Stimulated activated CD8-positive, alpha-beta memory T cell treated with anti-CD3 and anti-CD28 coated beads, Interleukin-2, amount 100 ng/mL, for 48 hours (primary cell): ENCODE results near the gene TM4SF4.

ENCODE experiments used
- DNase-seq, 2 donors: peaks; one replicate each; pipeline ENCODE4 v3.0.0-alpha.2; 2020; ENCODE audit warnings: low read depth in 2 of 2

The TM4SF4 gene

DNA sequence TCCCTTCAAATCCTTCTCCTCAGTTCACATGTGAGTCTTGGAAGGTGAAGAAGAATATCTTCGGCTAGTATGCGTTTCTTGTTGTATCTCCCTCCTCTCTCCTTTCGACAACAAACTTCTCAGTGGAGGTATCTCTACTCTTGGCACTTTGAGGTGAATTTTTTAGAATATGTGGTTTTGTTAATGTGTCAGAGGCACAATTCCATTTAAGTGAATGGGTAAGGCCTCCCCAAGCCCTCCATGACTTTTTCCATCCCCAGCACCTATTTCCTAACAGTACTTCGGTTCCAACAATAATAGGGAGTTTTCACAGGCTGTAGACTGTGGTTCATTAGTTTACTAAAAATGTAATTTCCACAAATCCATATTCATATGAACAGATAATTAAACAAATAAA lies 74.2 kb downstream of the TM4SF4 start:
- DNase-seq = no peak

- no peak for DNase-seq
These were observed 77.0 kb downstream of the TM4SF4 start for GRCh38 chr3:149551500-149551899.

DNA sequence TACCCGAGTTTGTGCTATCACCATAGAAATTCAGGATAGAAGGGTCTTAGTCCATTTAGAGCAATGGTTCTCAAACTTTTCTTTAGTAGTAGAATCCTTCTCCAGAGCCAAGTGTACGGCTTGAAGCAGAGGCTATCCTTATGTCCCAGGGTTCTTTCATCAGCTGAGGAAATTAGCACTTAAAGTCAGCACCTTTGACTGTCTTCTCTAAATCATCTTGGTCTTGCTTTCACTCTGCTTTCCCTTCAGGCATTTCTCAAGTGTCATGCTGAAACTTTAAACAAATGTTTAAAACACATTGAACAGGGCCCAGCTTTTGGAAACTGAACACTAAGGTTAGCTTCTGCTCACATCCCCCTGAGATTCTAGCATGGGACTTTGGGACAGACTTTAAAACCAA lies 78.2 kb downstream of the TM4SF4 start:
- DNase-seq = no peak
